Gastrocnemius medialis (tissue), 4 donors: ENCODE data around the gene PIK3C2B.

Source experiments
- CTCF ChIP-seq, 5 experiments: fragments of 450-650 bp in 3 of 5; fragments of 200-600 bp in 2 of 5; sonication (generic) in 2 of 5; IDR thresholded peaks in 4 of 5; conservative IDR thresholded peaks in 1 of 5; 1 replicate in 4 of 5; 2 replicates in 1 of 5; pipeline ENCODE4 v1.5.1; 2016 to 2019; ENCODE audit warnings: antibody characterized with exemption in 5 of 5, mild to moderate bottlenecking in 3 of 5, moderate library complexity in 3 of 5
- POLR2A ChIP-seq, 2 donors: fragments of 450-650 bp; IDR thresholded peaks; one replicate each; pipeline ENCODE4 v1.6.1; 2017; ENCODE audit warnings: antibody characterized with exemption in 2 of 2, mild to moderate bottlenecking in 2 of 2, moderate library complexity in 2 of 2

- no peak for TF ChIP-seq CTCF (IDR thresholded peaks at IDR 0.05 in 4 of 5, conservative IDR thresholded peaks at IDR 0.05 in 1 of 5)
- TF ChIP-seq POLR2A (IDR thresholded peaks at IDR 0.05), result no peak
These were observed 38.2 kb upstream of the PIK3C2B start for GRCh38 chr1:204532832-204533231.
